ENCODE results near the gene PRX. TPM values are rescaled to one million over a fixed set of nuclear protein-coding genes. Genes with fewer than 3 reads are reported as not detected.

The PRX gene
- total and polyA plus RNA-seq, 9 of the 15 experiments (the other 6 are each of a cell fraction or from before 2014, with no cell fraction given) = 0.65 to 3.5 (median 1.7) TPM; not detected in 2

- no peak for TF ChIP-seq ILF3 (IDR thresholded peaks at IDR 0.05; ENCODE audit: borderline replicate concordance)
- TF ChIP-seq, protein P1, sequence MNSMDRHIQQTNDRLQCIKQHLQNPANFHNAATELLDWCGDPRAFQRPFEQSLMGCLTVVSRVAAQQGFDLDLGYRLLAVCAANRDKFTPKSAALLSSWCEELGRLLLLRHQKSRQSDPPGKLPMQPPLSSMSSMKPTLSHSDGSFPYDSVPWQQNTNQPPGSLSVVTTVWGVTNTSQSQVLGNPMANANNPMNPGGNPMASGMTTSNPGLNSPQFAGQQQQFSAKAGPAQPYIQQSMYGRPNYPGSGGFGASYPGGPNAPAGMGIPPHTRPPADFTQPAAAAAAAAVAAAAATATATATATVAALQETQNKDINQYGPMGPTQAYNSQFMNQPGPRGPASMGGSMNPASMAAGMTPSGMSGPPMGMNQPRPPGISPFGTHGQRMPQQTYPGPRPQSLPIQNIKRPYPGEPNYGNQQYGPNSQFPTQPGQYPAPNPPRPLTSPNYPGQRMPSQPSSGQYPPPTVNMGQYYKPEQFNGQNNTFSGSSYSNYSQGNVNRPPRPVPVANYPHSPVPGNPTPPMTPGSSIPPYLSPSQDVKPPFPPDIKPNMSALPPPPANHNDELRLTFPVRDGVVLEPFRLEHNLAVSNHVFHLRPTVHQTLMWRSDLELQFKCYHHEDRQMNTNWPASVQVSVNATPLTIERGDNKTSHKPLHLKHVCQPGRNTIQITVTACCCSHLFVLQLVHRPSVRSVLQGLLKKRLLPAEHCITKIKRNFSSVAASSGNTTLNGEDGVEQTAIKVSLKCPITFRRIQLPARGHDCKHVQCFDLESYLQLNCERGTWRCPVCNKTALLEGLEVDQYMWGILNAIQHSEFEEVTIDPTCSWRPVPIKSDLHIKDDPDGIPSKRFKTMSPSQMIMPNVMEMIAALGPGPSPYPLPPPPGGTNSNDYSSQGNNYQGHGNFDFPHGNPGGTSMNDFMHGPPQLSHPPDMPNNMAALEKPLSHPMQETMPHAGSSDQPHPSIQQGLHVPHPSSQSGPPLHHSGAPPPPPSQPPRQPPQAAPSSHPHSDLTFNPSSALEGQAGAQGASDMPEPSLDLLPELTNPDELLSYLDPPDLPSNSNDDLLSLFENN (IDR thresholded peaks at IDR 0.05; ENCODE audit: low read depth in 2 of 2, low read length in 2 of 2) = no peak
- TF ChIP-seq, protein P2, sequence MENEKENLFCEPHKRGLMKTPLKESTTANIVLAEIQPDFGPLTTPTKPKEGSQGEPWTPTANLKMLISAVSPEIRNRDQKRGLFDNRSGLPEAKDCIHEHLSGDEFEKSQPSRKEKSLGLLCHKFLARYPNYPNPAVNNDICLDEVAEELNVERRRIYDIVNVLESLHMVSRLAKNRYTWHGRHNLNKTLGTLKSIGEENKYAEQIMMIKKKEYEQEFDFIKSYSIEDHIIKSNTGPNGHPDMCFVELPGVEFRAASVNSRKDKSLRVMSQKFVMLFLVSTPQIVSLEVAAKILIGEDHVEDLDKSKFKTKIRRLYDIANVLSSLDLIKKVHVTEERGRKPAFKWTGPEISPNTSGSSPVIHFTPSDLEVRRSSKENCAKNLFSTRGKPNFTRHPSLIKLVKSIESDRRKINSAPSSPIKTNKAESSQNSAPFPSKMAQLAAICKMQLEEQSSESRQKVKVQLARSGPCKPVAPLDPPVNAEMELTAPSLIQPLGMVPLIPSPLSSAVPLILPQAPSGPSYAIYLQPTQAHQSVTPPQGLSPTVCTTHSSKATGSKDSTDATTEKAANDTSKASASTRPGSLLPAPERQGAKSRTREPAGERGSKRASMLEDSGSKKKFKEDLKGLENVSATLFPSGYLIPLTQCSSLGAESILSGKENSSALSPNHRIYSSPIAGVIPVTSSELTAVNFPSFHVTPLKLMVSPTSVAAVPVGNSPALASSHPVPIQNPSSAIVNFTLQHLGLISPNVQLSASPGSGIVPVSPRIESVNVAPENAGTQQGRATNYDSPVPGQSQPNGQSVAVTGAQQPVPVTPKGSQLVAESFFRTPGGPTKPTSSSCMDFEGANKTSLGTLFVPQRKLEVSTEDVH (IDR thresholded peaks at IDR 0.05; ENCODE audit: low read depth, partially characterized antibody) = no peak
- no peak for TF ChIP-seq POLR2H (tag; IDR thresholded peaks at IDR 0.05; ENCODE audit: low read depth)
Observed at GRCh38 chr19:40441719-40442253, 28.6 kb upstream of the PRX start (continued).
